Fibroblast of pulmonary artery (primary cell): Measurements from ENCODE around the gene LRTM1.
A peak's percentile ranks its signal among the peaks of the same experiment; 100 is the strongest.

Experiments used
- DNase-seq: peaks from one replicate; pipeline ENCODE4 v3.0.0-alpha.2; 2010; ENCODE audit warnings: low read depth
- H3K4me3 ChIP-seq: replicated peaks from 2 replicates; pipeline ENCODE4 v1.5.1; 2011; ENCODE audit warnings: low read depth, mild to moderate bottlenecking, control low read depth, low read length, moderate library complexity
- TF ChIP-seq, protein P1 (sequence below): IDR thresholded peaks from 2 replicates; pipeline ENCODE4 v1.5.1; 2011; ENCODE audit warnings: mild to moderate bottlenecking, control low read depth, low read length, inconsistent platforms; ENCODE audit errors: missing control alignments

The LRTM1 gene

DNA sequence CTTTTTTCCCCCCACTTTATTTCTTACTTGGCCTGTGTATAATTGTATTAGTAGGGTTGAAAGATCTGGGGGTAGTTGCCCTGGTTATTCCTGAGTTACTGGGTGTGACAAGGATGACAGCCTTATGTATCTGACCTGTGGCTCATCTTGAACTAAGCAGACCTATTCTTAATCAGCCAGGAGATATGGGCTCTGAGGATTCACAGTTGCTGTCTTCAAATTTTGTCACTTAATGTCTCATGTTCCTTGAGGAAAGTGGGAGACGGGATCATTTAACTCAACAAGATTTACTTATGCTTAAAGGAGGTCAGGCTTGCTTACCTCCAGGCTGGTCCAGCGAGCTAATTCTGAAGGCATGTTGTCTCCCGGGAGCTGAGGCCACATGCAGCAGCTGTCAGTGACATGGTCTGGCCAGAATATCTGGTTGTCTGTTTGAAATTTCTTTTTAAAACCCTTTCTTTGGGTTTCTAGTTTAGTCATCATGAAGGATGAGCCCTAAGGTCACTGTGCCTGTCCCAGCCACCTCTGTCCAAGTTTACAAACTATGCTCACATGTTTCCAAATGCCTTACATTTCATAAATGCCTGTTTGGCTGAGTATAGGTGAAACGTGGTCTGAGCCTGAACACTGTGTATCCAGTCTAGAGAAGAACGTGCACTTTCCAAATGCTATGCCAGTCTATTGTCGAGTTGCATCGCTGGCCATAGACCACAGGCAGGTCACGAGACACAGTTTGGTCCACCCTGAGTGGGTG, 26.8 kb downstream of the LRTM1 start:
- DNase-seq = no peak
- H3K4me3 ChIP-seq = no peak overlapping the region
- TF ChIP-seq, protein P1, sequence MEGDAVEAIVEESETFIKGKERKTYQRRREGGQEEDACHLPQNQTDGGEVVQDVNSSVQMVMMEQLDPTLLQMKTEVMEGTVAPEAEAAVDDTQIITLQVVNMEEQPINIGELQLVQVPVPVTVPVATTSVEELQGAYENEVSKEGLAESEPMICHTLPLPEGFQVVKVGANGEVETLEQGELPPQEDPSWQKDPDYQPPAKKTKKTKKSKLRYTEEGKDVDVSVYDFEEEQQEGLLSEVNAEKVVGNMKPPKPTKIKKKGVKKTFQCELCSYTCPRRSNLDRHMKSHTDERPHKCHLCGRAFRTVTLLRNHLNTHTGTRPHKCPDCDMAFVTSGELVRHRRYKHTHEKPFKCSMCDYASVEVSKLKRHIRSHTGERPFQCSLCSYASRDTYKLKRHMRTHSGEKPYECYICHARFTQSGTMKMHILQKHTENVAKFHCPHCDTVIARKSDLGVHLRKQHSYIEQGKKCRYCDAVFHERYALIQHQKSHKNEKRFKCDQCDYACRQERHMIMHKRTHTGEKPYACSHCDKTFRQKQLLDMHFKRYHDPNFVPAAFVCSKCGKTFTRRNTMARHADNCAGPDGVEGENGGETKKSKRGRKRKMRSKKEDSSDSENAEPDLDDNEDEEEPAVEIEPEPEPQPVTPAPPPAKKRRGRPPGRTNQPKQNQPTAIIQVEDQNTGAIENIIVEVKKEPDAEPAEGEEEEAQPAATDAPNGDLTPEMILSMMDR = no peak

DNA sequence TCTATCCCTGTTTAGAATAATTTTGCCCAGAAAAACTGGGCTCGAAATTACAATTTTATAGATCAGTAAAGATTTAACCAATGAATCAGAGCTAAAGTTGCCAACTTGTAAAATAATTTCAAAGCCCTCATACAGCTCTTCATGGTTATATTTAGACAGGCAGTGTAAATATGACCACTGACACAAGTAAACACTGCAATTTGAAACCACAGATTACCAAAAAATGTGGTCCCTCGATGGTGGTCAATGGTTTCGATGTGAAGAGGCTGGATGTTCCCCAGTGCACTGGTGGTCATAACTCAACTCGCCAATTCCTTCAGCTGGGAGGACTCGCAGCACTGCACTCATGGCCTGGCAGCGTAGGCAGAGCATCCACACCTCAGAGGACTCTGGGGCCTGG, 28.6 kb downstream of the LRTM1 start:
- DNase-seq = no peak
- no peak overlapping the region for H3K4me3 ChIP-seq
- TF ChIP-seq, protein P1 = no peak

DNA sequence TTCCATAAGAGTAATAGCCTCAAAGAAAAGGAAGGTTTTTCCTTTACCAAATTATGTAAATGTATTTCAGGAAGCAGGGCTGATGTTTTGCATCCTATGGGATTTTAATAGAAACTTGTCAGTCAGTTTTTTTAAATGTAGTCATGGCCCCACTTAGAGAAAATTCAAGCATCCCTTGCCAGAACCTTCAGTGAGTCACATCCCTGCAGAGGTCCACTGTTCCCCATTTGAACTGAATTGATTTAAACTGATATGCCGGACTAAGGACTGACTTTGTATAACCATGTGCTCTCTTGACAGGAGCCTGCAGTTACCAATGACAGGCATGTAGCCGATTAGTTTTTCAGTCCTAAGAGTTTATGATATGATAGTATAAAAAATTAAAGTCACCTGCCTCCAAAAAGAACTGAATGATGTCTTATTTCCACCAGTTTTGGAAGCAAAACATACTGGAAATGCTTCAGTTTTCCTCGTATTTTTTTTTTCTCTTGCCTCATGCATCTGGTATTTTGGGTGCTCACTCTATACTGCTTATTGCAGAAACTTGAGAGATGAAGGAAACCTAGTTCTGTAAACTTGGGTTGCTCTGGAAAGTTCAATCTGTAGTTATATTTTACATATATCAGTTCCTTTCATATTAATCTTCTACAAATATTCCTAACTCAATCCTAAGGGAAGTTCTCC, 30.7 kb downstream of the LRTM1 start:
- H3K4me3 ChIP-seq = no peak overlapping the region
- TF ChIP-seq, protein P1 = no peak
- DNase-seq = peak; percentile 57

DNA sequence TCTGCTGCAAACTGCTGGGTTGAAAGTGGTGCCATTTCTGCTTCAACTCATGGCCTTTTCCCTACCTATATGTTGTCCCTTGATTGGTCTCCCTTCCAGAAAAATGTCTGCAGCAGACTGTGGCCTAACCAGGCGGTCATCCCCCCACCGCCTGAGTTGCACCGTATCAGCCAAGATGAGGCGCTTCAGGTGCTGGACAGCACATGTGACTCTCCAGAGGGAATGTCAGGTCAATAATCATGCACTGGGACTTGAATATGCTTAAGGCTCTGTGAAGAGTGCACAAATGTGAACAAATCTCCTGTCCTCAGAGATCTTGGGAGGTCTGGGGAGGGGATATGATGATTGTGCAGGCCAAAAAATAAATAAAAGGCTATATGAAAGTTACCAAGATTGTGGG, 32.2 kb downstream of the LRTM1 start:
- H3K4me3 ChIP-seq = no peak overlapping the region
- TF ChIP-seq, protein P1 = no peak
- no peak for DNase-seq

DNA sequence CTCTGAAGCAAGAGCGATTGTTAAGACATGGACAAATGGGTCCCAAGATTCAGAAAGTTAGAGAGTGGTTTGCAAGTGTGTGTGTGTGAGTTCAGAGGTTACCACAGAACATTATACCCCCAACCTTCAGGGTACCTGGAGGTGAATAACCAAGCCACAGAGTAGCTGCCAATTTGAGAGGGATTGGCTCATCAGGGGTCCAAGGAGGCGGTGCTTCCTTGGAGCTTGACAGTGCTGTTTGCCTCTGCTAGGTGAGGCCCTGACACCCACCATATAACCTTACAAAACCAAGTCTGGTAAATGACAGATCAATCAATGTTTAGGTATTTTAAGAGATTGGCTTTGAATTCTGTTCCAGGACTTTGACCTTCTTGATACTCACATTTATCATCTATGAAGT, 35.7 kb downstream of the LRTM1 start:
- no peak overlapping the region for H3K4me3 ChIP-seq

DNA sequence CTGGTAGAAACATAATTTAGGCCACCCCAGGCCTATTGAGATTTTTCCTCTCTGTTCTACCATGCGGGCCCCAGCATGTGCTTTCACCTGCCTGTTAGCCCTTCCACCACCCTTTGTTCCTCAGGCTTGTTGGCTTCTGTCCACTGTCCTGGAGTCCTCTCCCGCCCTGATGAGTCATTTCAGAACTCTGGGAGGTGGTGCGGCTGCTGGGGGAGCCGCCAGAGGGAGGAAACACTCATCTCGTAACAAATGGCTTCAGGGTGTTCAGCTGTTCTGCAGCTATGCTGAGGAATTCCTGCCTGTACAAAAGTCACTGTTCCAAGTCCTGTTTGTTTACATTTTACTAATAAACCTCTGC, 36.3 kb downstream of the LRTM1 start:
- H3K4me3 ChIP-seq = no peak overlapping the region
- DNase-seq = peak; percentile 95
- TF ChIP-seq, protein P1 = peak; percentile 65

More for the DNA sequence above, 35.7 kb downstream of the LRTM1 start:
- DNase-seq = no peak
- TF ChIP-seq, protein P1 = no peak
